CD4-positive, alpha-beta T cell (primary cell): Measurements from ENCODE around the gene IP6K3. TPM values are rescaled to one million over a fixed set of nuclear protein-coding genes. Genes with fewer than 3 reads are reported as not detected.

Source experiments
- ATAC-seq: fragments of 200-7000 bp; cut with Tn5 transposase; one replicate; pipeline ENCODE4 v1.10.0; 2022; ENCODE audit warnings: mild to moderate bottlenecking; ENCODE audit not compliant: poor library complexity
- CTCF ChIA-PET: fragments of 350-600 bp; sonication (Branson Sonifier 250); formaldehyde crosslinking; loops from one replicate; lab custom pipeline; 2021; ENCODE audit warnings: antibody characterized with exemption, inconsistent platforms; lab: Charles Lee
- POLR2A ChIA-PET: fragments of 350-600 bp; sonication (Branson Sonifier 250); formaldehyde crosslinking; loops from one replicate; lab custom pipeline; 2021; ENCODE audit warnings: antibody characterized with exemption, inconsistent platforms; lab: Charles Lee
- DNase-seq, 14 experiments: peaks; one replicate each; pipeline ENCODE4 v3.0.0-alpha.2; 2013 to 2020; ENCODE audit warnings: mixed read lengths in 2 of 14
- H3K27ac ChIP-seq, 2 donors: one replicate each; pipeline versions ENCODE4 v1.5.1 to v1.7.0; 2013; ENCODE audit warnings: low read length in 2 of 2, low read depth in 1 of 2, mild to moderate bottlenecking in 1 of 2
- H3K27me3 ChIP-seq, 2 experiments: 1 replicate in 1 of 2; 2 replicates in 1 of 2; pipeline versions ENCODE4 v1.6.1 to v1.7.0; 2013; ENCODE audit warnings: low read length in 2 of 2, control low read depth in 1 of 2, mild to moderate bottlenecking in 1 of 2, moderate library complexity in 1 of 2; ENCODE audit not compliant: insufficient read depth in 2 of 2, control insufficient read depth in 1 of 2
- H3K36me3 ChIP-seq: one replicate; pipeline ENCODE4 v1.6.1; 2013; ENCODE audit warnings: low read length, control low read depth; ENCODE audit not compliant: insufficient read depth
- H3K4me1 ChIP-seq: one replicate; pipeline ENCODE4 v1.6.1; 2013; ENCODE audit warnings: low read length, control low read depth; ENCODE audit not compliant: insufficient read depth
- H3K4me3 ChIP-seq: one replicate; pipeline ENCODE4 v1.5.1; 2013; ENCODE audit warnings: mild to moderate bottlenecking, low read length, moderate library complexity
- H3K9me3 ChIP-seq, 2 experiments: 1 replicate in 1 of 2; 2 replicates in 1 of 2; pipeline versions ENCODE4 v1.6.1 to v1.7.0; 2013; ENCODE audit warnings: low read length in 2 of 2, mild to moderate bottlenecking in 2 of 2, control low read depth in 1 of 2, moderate library complexity in 1 of 2; ENCODE audit not compliant: control insufficient read depth in 1 of 2, insufficient read depth in 1 of 2
- H3K27ac Mint-ChIP-seq: one replicate; pipeline ENCODE4 v1.8.0; 2020; ENCODE audit warnings: mixed read lengths
- H3K27me3 Mint-ChIP-seq: one replicate; pipeline ENCODE4 v1.8.0; 2021; ENCODE audit warnings: mixed read lengths
- H3K36me3 Mint-ChIP-seq: one replicate; pipeline ENCODE4 v1.8.0; 2021; ENCODE audit warnings: low read depth, mixed read lengths
- H3K4me1 Mint-ChIP-seq: one replicate; pipeline ENCODE4 v1.8.0; 2021; ENCODE audit warnings: low read depth, mixed read lengths
- H3K4me3 Mint-ChIP-seq: one replicate; pipeline ENCODE4 v1.8.0; 2020; ENCODE audit warnings: mild to moderate bottlenecking, mixed read lengths
- H3K9me3 Mint-ChIP-seq: one replicate; pipeline ENCODE4 v1.8.0; 2020; ENCODE audit warnings: mixed read lengths
- CTCF ChIP-seq: fragments of 200-600 bp; IDR thresholded peaks from one replicate; pipeline ENCODE4 v1.8.0; 2022; ENCODE audit warnings: antibody characterized with exemption, mild to moderate bottlenecking
- intact Hi-C, 2 experiments: fragments of 100-400 bp; cut with DNase I in 1 of 2; cut with micrococcal nuclease in 1 of 2; formaldehyde crosslinking; loops; one replicate each; pipeline versions ENCODE4 v1.15.1 to v1.9.0; 2023 to 2025; cut with DNase I, micrococcal nuclease
- total RNA-seq, 174 experiments: library from RNA in 2 of 174; stranded (reverse) in 2 of 174; gene quantifications; one replicate each; pipeline ENCODE4 v1.2.3 and lab custom pipeline; 2021 to 2026

Gene IP6K3
- total RNA-seq, 2 experiments from 2014 or later = not detected

GRCh38 chr6:33689148-33689494, 57.6 kb downstream of the IP6K3 start:
- Mint-ChIP-seq H3K27ac (peak overlapping the region; percentile 31), H3K4me1 (peaks cover 31% of the 10 kb centered on the region), H3K36me3 (peaks cover 87% of the 10 kb centered on the region), H3K9me3 (no peaks in the 10 kb centered on the region), H3K27me3 (no peaks in the 10 kb centered on the region), H3K4me3 (no peak overlapping the region)
- ATAC-seq (no peak), DNase-seq (no peak)
- Histone ChIP-seq H3K27me3 (no peaks in the 10 kb centered on the region), H3K4me3 (no peak overlapping the region), H3K27ac (no peak overlapping the region), H3K9me3 (no peaks in the 10 kb centered on the region), H3K4me1 (peaks cover 29% of the 10 kb centered on the region), H3K36me3 (peaks cover 91% of the 10 kb centered on the region)
- ChIA-PET CTCF (interaction anchor here (0.6 kb wide), 1 partner anchor 91 kb away, joined by 3 read pairs; no protein-coding TSS in a partner anchor), POLR2A (no interaction called here)
- intact Hi-C loops = no loop called here
- TF ChIP-seq CTCF = no peak

GRCh38 chr6:33688451-33689147, 58.1 kb downstream of the IP6K3 start:
- Histone ChIP-seq H3K4me1 (peaks cover 26% of the 10 kb centered on the region), H3K4me3 (no peak overlapping the region), H3K27ac (no peak overlapping the region), H3K36me3 (peaks cover 91% of the 10 kb centered on the region), H3K27me3 (no peaks in the 10 kb centered on the region), H3K9me3 (no peaks in the 10 kb centered on the region)
- Mint-ChIP-seq H3K27ac (no peak overlapping the region), H3K9me3 (no peaks in the 10 kb centered on the region), H3K4me1 (peaks cover 28% of the 10 kb centered on the region), H3K4me3 (no peak overlapping the region), H3K27me3 (no peaks in the 10 kb centered on the region), H3K36me3 (peaks cover 89% of the 10 kb centered on the region)
- intact Hi-C loops = no loop called here
- ATAC-seq (no peak), DNase-seq (no peak)
- POLR2A ChIA-PET = no interaction called here
- TF ChIP-seq CTCF = no peak
- CTCF ChIA-PET = interaction anchor here (0.6 kb wide), 1 partner anchor 90 kb away, joined by 3 read pairs; no protein-coding TSS in a partner anchor

DNA sequence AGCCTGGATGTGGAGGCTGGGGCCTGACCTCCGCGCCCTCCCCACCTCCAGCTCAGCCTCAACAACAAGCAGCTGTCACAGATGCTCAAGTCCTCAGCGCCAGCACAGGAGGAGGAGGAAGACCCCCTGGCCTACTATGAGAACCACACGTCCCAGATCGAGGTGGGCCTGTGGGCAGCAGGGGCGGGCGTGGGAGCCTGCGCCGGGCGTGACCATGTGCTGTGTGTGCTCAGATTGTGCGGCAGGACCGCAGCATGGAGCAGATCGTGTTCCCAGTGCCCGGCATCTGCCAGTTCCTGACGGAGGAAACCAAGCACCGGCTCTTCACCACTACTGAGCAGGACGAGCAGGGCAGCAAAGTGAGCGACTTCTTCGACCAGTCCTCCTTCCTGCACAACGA, 58.7 kb downstream of the IP6K3 start:
- intact Hi-C loops = no loop called here

More for the DNA sequence above, 58.7 kb downstream of the IP6K3 start:
- ChIA-PET POLR2A (no interaction called here), CTCF (interaction anchor here (1.5 kb wide), 1 partner anchor 12 kb away, joined by 4 read pairs; no protein-coding TSS in a partner anchor)
- Mint-ChIP-seq H3K36me3 (peaks cover 95% of the 10 kb centered on the region), H3K4me3 (no peak overlapping the region), H3K27me3 (no peaks in the 10 kb centered on the region), H3K27ac (no peak overlapping the region), H3K4me1 (peaks cover 28% of the 10 kb centered on the region), H3K9me3 (no peaks in the 10 kb centered on the region)
- no peak for DNase-seq
- H3K4me1 ChIP-seq = peaks cover 26% of the 10 kb centered on the region
- no peak overlapping the region for H3K27ac ChIP-seq
- ATAC-seq = no peak
- H3K36me3 ChIP-seq = peaks cover 91% of the 10 kb centered on the region
- no peaks in the 10 kb centered on the region for H3K9me3 ChIP-seq
- H3K4me3 ChIP-seq = no peak overlapping the region
- TF ChIP-seq CTCF = no peak
- H3K27me3 ChIP-seq = no peaks in the 10 kb centered on the region
